OCI-M2 (cell line): ENCODE results near the gene LRSAM1.
"Not testable (repeated sequence)": the region's sequence is repeated elsewhere in the genome, so short reads cannot be mapped to it uniquely, and the experiment has no call there.

ENCODE experiments used
- DNase-seq: peaks from one replicate; lab custom pipeline; 2025; ENCODE audit not compliant: unreplicated experiment; lab: John Stamatoyannopoulos, UW

The LRSAM1 gene

DNA sequence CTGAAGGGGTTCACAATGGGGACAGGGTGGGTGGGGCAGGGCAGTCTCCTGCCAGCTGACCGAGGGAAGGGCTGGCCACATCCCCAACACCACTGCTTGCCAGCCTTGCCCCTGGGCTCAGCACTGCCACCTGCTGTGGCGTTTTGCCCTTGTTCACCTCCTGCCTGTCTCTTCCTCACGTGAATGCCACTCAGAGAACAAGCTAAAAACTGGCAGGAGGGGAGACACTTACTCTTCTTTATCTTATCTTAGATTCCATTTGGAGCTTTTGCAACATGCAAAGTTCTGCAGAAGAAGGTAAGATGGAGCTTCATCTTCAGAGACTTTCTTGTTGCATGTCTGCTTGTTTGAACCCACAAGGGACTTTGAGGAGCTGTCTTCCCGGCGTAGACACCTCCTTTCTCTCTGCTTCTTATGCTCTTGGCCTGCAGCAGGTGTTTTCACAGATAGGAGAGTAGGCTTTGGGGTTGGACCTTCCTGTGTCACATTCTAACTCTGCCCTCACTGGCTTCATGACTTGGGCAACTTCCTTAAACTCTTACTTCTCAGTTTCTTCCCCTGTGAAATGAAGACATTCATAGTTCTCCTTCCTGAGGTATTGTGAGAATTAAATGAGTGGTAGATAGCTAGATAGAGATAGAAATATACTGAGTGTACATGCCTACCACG lies 4.1 kb downstream of the LRSAM1 start:
- no peak for DNase-seq

DNA sequence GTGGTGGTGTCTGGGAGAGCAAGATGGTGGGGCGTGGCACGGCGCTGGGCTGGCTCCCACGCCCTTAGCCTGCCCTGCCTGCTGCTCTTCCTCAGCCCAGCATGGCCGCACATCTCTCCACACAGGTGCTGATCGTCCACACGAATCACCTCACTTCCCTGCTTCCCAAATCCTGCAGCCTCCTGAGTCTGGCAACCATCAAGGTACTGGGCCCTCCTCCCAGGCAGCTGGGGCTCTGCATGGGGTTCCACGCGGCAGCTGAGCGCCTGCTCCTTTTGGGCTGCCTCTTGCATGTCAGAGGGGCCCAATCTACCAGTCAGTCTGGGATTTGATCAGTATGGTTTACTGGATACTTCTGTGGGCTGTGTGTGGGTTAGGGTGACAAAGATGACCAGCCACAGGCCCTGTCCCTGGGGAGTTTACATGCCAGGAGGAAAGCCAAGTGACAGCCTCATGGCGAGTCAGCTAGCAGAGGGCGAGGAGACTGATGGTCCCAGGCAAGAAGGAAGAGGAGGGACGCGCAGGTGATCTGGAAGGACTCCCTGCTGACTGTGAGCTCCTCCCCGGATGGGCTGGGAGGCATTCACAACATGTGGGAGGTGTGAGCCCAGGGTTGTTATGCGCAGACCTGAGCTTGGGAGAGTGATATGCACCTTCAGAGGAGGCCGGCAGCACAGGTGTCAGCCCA lies 6.0 kb downstream of the LRSAM1 start:
- DNase-seq, result no peak

DNA sequence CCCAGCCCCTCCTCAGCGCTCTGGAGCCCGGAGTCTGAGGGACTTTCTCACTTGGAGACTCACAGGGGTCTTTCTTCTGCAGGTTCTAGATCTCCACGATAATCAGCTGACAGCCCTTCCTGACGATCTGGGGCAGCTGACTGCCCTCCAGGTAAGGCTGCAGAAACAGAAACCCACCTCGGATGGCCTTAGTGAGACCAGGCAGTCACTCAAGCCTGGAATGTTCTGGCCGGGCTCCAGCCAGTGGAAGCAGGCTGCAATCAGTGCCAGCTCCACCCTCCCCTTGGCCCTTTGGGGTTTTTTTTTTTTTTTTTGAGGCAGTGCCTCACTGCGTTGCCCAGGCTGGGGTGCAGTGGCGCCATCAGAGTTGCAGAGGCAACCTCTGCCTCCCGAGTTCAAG lies 7.6 kb downstream of the LRSAM1 start:
- DNase-seq, result no peak

DNA sequence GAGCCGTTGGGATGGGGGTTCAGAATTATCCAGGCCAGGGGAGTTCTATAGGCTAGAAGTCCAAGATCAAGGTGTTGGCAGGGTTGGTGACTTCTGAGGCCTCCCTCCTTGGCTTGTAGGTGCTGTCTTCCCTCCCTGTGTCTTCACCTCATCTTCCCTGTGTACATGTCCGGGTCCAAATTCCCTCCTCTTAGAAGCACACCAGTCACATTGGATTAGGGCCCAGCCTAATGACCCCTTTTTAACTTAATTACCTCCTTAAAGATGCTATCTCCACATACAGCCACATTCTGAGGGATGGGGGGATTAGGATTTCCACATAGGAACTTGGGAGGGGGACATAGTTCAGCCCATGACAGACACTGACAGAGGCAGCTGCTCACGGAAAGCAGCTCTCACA lies 12.1 kb downstream of the LRSAM1 start:
- DNase-seq, result no peak

DNA sequence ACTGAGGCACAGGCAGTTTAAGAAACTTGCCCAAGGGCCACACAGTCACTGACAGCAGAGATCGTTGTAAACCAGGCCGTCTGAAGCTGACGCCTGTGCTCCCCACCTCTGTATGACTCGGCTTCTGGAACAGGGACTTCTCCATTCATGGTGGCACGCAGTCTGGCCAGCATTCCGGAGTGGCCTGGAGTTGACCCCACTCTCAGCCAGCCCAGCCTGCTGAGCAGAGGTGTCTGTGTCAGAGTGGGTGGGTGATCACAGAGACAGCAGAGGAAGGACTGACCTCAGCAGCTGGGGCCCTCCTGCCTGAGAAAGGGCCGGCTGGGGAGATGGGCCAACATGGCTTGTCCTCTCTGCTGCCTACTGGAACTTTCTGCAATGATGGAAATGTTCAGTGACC lies 12.6 kb downstream of the LRSAM1 start:
- DNase-seq, result no peak

GRCh38 chr9:127466407-127466917 lies 15.2 kb downstream of the LRSAM1 start:
- DNase-seq, result not testable (repeated sequence)

DNA sequence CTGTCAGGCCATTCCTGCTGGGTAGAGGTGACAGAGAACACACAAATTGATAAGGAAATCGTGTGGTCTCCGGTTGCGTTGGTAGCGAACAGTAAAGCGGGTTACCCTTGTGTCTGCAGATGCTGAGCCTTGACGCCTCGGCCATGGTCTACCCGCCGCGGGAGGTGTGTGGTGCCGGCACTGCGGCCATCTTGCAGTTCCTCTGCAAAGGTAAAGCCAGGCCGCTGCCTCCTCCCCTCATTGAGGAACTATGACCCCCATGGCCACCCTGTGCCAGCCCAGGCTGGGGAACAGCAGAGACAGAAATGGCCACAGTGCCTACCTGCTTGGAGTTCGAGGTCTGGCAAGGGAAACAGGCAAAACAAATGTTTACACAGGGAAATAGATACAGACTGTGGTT lies 16.3 kb downstream of the LRSAM1 start:
- DNase-seq, result no peak

GRCh38 chr9:127470662-127471061 lies 19.4 kb downstream of the LRSAM1 start:
- no peak for DNase-seq

DNA sequence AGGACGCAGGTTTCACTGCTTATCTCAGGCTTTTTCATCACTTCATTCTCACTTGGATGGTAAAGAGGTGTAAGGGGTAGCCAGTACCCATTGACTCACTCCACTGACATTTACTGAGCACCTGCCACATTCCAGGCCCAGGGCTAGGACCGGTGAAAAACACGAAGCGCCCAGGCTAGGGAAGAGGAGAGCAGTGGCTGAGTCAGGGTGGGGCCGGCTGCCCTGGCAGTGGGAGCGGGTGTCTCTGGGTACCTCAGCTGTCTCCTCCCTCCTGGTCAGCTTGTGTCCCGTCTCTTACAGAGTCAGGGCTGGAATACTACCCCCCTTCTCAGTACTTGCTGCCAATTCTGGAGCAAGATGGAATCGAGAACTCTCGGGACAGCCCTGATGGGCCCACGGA lies 22.2 kb downstream of the LRSAM1 start:
- DNase-seq, result no peak

DNA sequence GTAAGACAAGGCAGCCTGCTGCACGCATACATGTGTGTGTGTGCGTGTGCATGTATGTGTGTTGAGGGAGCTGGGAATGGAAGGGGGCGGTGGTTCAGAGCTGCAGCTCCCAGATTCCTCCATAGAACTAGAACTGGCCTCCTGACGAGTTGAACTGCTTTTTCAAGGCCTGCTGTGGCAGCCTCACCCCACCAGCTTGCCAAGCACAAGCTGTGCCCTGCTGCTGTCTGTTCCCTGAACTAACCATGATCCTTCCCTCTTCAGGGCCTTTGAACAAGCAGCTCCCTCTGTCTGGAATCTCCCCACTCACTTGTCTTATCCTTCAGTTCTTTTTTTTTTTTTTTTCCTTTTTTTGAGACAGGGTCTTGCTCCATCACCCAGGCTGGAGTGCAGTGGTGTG lies 22.6 kb downstream of the LRSAM1 start:
- DNase-seq, result no peak

DNA sequence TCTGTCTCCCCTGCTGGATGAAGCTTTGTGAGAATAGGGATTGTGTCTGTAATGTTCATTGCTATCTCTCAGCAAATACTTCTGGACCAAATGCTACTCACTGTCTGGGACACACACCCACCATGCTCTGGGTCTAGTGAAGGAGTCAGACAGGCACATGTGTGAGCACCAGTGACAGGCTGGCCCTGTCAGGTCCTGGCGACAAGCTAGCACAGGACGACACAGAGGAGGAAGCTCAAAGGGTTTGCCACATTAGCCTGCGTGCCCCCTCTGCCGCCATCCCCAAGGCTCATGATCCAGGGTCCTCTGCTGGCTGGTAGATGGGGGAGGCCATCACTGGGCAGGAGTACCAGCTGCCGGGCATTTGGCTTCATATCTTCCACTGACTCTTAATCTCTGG lies 23.3 kb downstream of the LRSAM1 start:
- no peak for DNase-seq

GRCh38 chr9:127479507-127480081 lies 28.3 kb downstream of the LRSAM1 start:
- DNase-seq, result no peak

GRCh38 chr9:127482662-127483061 lies 31.4 kb downstream of the LRSAM1 start:
- no peak for DNase-seq

DNA sequence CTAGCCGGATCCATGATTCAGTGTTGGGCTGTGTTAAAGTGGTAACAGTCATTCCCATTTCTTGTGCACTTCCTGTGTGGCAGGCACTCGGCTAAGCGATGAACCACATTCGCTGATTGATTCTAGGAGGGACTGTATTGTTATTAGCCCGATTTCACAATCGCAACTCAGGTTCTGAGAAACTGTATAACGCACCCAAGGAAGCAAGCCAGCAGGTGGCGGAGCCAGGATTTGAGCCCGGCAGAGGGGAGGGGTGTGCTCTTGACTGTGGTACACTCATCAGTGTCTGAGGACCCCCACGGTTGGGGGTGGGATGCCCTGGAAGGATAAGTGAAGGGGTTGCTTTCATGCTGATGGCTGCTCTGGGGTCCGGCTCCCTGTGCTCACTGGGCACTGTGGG lies 34.7 kb downstream of the LRSAM1 start:
- DNase-seq, result no peak

GRCh38 chr9:127488946-127489345 lies 37.6 kb downstream of the LRSAM1 start:
- no peak for DNase-seq

DNA sequence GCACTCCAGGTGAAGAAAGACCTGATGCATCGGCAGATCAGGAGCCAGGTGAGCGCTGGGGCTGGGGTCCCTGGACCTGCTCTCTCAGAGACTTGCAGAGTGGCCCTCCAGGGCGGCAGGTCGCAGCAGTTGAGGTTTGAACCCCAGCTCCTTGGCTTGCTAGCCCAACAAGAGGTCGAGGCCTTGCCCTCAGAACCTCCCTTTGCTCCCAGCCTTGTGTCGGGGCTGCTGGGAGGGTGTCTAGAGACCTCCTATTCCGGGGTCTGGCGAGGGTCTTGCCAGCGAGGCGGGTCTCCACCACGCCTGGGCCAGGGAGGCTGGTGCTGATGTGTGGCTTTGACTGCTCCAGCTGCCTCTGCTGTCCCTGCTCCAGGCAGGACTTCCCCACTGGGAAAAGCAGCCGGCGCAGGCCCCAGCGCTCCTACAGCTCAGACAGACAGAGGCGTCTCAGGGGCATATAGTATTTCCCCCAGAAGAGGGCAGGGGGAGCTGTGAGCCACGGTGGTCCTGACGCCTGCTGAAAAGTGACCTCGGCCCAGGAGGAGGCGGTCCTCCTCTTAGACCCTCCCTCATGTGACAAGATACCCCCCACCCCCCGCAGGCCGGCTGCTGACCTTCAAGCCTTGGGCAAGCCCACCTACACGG lies 38.3 kb downstream of the LRSAM1 start:
- no peak for DNase-seq

DNA sequence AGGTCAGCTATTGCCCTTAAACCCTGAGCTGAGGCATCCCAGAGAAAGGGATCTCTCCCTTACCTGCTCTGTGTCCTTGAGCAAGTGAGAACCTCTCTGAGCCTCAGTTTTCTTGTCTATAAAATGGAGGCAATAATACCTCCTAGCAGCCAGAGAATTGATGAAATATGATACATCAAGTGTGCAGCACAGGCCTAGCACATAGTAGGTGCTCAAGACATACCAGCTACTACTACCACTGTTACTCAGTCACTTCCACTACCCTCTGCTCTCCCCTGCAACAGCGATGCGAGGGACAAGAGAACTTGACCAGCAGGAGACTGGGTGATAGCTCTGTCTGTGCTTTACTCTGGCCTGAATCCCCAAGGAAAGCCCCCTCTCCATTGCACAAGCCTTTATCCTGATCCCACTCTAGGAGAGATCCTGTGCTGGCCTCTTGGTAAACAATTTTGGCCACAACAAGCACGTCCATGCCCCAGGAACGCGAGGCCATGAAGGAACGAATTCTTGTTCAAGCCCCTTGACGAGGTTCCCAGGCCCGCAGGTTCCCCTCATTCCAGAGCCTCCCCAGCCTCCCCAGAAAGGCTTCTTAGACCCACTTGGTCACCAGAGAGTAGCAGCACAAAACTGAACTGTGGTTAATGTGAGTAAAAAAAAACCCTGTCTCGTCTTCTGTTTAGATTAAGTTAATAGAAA lies 39.4 kb downstream of the LRSAM1 start:
- no peak for DNase-seq

DNA sequence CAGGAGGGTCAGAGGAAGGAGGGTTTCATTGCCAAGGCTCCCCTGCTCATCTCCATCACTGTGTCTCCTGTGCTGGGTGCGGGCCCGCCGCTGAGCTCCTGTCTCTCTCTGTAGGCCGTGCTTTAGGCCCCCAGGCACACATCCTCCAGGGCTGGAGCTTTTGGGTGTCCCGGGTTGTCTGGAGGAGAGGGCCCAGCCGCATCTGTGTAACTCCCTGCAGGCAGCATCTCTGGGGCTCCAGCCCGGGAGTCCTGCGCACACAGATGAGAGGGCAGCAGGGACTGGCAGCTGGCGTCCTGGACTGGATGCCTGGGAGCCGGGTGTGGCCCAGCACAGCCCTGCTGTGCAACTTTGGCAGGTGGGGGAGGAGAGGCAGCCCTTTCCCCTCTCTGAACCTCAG lies 40.2 kb downstream of the LRSAM1 start:
- DNase-seq, result no peak

- DNase-seq, result no peak
These were observed 41.3 kb downstream of the LRSAM1 start for GRCh38 chr9:127492616-127493015.

DNA sequence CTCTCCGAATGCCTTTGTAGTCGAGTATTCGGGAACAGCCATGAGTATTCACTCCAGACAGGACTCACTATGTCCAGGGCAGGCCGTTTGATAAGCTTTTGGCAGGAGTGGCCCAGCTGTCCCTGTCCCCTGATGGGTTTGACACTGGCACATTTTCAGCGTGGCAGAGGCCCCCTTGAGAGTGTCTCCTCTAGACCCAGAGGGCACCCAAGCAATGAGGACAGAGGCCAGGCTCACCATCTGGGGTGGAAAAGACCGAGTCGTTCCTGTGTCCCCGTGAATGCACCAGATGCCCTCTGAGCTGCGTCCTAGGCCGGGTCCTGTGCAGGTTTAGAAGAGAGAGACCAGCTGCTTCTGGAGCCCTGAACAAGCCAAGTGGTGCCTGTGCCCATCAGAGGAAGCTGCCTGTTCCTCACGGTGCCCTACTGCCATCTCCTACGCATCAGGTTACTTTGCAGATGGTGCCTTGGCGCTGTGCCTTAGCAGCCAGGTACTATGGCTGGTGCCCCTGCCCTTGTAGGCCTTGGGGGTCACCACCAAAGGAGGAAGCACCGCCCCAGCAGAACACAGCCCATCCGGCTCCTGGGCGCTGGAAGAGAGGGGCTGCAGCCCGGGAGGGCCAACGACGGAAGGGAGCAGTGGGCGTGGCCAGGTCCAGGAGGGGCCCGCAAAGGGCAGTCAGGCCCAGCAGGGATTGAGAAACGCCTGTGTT lies 42.4 kb downstream of the LRSAM1 start:
- no peak for DNase-seq

- no peak for DNase-seq
These were observed 43.0 kb downstream of the LRSAM1 start for GRCh38 chr9:127494304-127494702.
